HG02588 (cell line): ENCODE results near the gene SETBP1.
A peak's percentile ranks its signal among the peaks of the same experiment; 100 is the strongest.

Experiments used
- ATAC-seq: cut with Tn5 transposase; IDR thresholded peaks from one replicate; pipeline ENCODE4 v1.9.1; 2021; ENCODE audit warnings: mild to moderate bottlenecking, moderate library complexity; ENCODE audit not compliant: unreplicated experiment

SETBP1 gene

GRCh38 chr18:44957461-44957860 is 276.8 kb downstream of the SETBP1 start:
- ATAC-seq, result no peak

GRCh38 chr18:44958040-44958439 is 277.4 kb downstream of the SETBP1 start:
- ATAC-seq, result no peak

GRCh38 chr18:44958455-44958854 is 277.8 kb downstream of the SETBP1 start:
- no peak for ATAC-seq

GRCh38 chr18:44959013-44959412 is 278.3 kb downstream of the SETBP1 start:
- no peak for ATAC-seq

- no peak for ATAC-seq
Observed at GRCh38 chr18:44960580-44960979, 279.9 kb downstream of the SETBP1 start.

- peak; percentile 84 for ATAC-seq
Observed at GRCh38 chr18:44961288-44961995, 280.8 kb downstream of the SETBP1 start.

- no peak for ATAC-seq
Observed at GRCh38 chr18:44967599-44967998, 286.9 kb downstream of the SETBP1 start.

- no peak for ATAC-seq
Observed at GRCh38 chr18:44968336-44968735, 287.6 kb downstream of the SETBP1 start.

GRCh38 chr18:44969214-44969795 is 288.6 kb downstream of the SETBP1 start:
- ATAC-seq, result no peak

- ATAC-seq, result no peak
Observed at GRCh38 chr18:44973282-44973681, 292.6 kb downstream of the SETBP1 start.

- no peak for ATAC-seq
Observed at GRCh38 chr18:44974174-44974573, 293.5 kb downstream of the SETBP1 start.

GRCh38 chr18:44977856-44978255 is 297.2 kb downstream of the SETBP1 start:
- no peak for ATAC-seq

- no peak for ATAC-seq
Observed at GRCh38 chr18:44979748-44980147, 299.1 kb downstream of the SETBP1 start.

- ATAC-seq, result no peak
Observed at GRCh38 chr18:44981121-44981520, 300.4 kb downstream of the SETBP1 start.

GRCh38 chr18:44986933-44987332 is 306.2 kb downstream of the SETBP1 start:
- ATAC-seq, result no peak

GRCh38 chr18:44987371-44987770 is 306.7 kb downstream of the SETBP1 start:
- no peak for ATAC-seq

- no peak for ATAC-seq
Observed at GRCh38 chr18:44988821-44989587, 308.3 kb downstream of the SETBP1 start.

GRCh38 chr18:44996261-44996660 is 315.6 kb downstream of the SETBP1 start:
- ATAC-seq, result peak; percentile 58

GRCh38 chr18:44997174-44997573 is 316.5 kb downstream of the SETBP1 start:
- ATAC-seq, result no peak

- no peak for ATAC-seq
Observed at GRCh38 chr18:44998360-44998759, 317.7 kb downstream of the SETBP1 start.

GRCh38 chr18:45004546-45005080 is 323.9 kb downstream of the SETBP1 start:
- no peak for ATAC-seq

GRCh38 chr18:45006934-45007333 is 326.2 kb downstream of the SETBP1 start:
- no peak for ATAC-seq
